ENCODE data around the gene DLG2.

- TF ChIP-seq EP300 (IDR thresholded peaks at IDR 0.05; ENCODE audit: borderline replicate concordance) (no peak), RAD21 (IDR thresholded peaks at IDR 0.05; ENCODE audit: low read depth) (no peak), MAX (IDR thresholded peaks at IDR 0.05) (no peak), FOXM1 (IDR thresholded peaks at IDR 0.05; ENCODE audit: borderline replicate concordance, low read depth) (no peak), TCF12 (IDR thresholded peaks at IDR 0.05; ENCODE audit: low read depth) (no peak), CEBPB (IDR thresholded peaks at IDR 0.05) (no peak), ZBTB7A (IDR thresholded peaks at IDR 0.05; ENCODE audit: low read depth) (no peak), TAF1 (IDR thresholded peaks at IDR 0.05; ENCODE audit: low read depth) (no peak), CREB1 (IDR thresholded peaks at IDR 0.05; ENCODE audit: low read depth) (no peak)
These were observed 2016.1 kb downstream of the DLG2 start for GRCh38 chr11:83611031-83611430.
